ENCODE results near the gene TMED8.
"Not testable (repeated sequence)": the region's sequence is repeated elsewhere in the genome, so short reads cannot be mapped to it uniquely, and the experiment has no call there.

The TMED8 gene

GRCh38 chr14:77337880-77338279, 39.0 kb downstream of the TMED8 start:
- TF ChIP-seq CTCF (IDR thresholded peaks at IDR 0.05; ENCODE audit: poor library complexity, severe bottlenecking), result no peak
- Histone ChIP-seq H3K27ac (ENCODE audit: poor library complexity, severe bottlenecking) (no peak overlapping the region), H3K4me3 (ENCODE audit: severe bottlenecking) (no peak overlapping the region), H3K36me3 (ENCODE audit: low read depth) (peaks cover 16% of the 10 kb centered on the region), H3K27me3 (ENCODE audit: insufficient read depth, poor library complexity, severe bottlenecking) (no peaks in the 10 kb centered on the region), H3K9me3 (ENCODE audit: severe bottlenecking) (no peaks in the 10 kb centered on the region), H3K4me1 (ENCODE audit: insufficient read depth, poor library complexity, severe bottlenecking) (no peaks in the 10 kb centered on the region)
- no peak for DNase-seq (ENCODE audit: low spot score)
- no peak for ATAC-seq (ENCODE audit: low read depth)

- not testable (repeated sequence) for H3K9me3 ChIP-seq (ENCODE audit: severe bottlenecking); H3K27me3 ChIP-seq (ENCODE audit: insufficient read depth, poor library complexity, severe bottlenecking); DNase-seq (ENCODE audit: low spot score); H3K27ac ChIP-seq (ENCODE audit: poor library complexity, severe bottlenecking); ATAC-seq (ENCODE audit: low read depth); H3K4me3 ChIP-seq (ENCODE audit: severe bottlenecking); H3K4me1 ChIP-seq (ENCODE audit: insufficient read depth, poor library complexity, severe bottlenecking)
- peaks cover 16% of the 10 kb centered on the region for H3K36me3 ChIP-seq (ENCODE audit: low read depth)
Observed at GRCh38 chr14:77337255-77337654, 39.6 kb downstream of the TMED8 start.

- DNase-seq (ENCODE audit: low spot score) (no peak), ATAC-seq (ENCODE audit: low read depth) (no peak)
- Histone ChIP-seq H3K27ac (ENCODE audit: poor library complexity, severe bottlenecking) (no peak overlapping the region), H3K36me3 (ENCODE audit: low read depth) (peaks cover 16% of the 10 kb centered on the region), H3K4me1 (ENCODE audit: insufficient read depth, poor library complexity, severe bottlenecking) (no peaks in the 10 kb centered on the region), H3K27me3 (ENCODE audit: insufficient read depth, poor library complexity, severe bottlenecking) (no peaks in the 10 kb centered on the region), H3K4me3 (ENCODE audit: severe bottlenecking) (no peak overlapping the region), H3K9me3 (ENCODE audit: severe bottlenecking) (no peaks in the 10 kb centered on the region)
- no peak for TF ChIP-seq CTCF (IDR thresholded peaks at IDR 0.05; ENCODE audit: poor library complexity, severe bottlenecking)
Observed at GRCh38 chr14:77335576-77335975, 41.3 kb downstream of the TMED8 start.

- DNase-seq (ENCODE audit: low spot score) (no peak), ATAC-seq (ENCODE audit: low read depth) (no peak)
- Histone ChIP-seq H3K4me3 (ENCODE audit: severe bottlenecking) (no peak overlapping the region), H3K27me3 (ENCODE audit: insufficient read depth, poor library complexity, severe bottlenecking) (no peaks in the 10 kb centered on the region), H3K4me1 (ENCODE audit: insufficient read depth, poor library complexity, severe bottlenecking) (no peaks in the 10 kb centered on the region), H3K36me3 (ENCODE audit: low read depth) (no peaks in the 10 kb centered on the region), H3K9me3 (ENCODE audit: severe bottlenecking) (no peaks in the 10 kb centered on the region), H3K27ac (ENCODE audit: poor library complexity, severe bottlenecking) (no peak overlapping the region)
- no peak for TF ChIP-seq CTCF (IDR thresholded peaks at IDR 0.05; ENCODE audit: poor library complexity, severe bottlenecking)
Observed at GRCh38 chr14:77329872-77330271, 47.0 kb downstream of the TMED8 start.

- Histone ChIP-seq H3K4me3 (ENCODE audit: severe bottlenecking) (no peak overlapping the region), H3K27ac (ENCODE audit: poor library complexity, severe bottlenecking) (no peak overlapping the region), H3K9me3 (ENCODE audit: severe bottlenecking) (no peaks in the 10 kb centered on the region), H3K36me3 (ENCODE audit: low read depth) (no peaks in the 10 kb centered on the region), H3K27me3 (ENCODE audit: insufficient read depth, poor library complexity, severe bottlenecking) (no peaks in the 10 kb centered on the region), H3K4me1 (ENCODE audit: insufficient read depth, poor library complexity, severe bottlenecking) (peaks cover 2% of the 10 kb centered on the region)
- no peak for TF ChIP-seq CTCF (IDR thresholded peaks at IDR 0.05; ENCODE audit: poor library complexity, severe bottlenecking)
- DNase-seq (ENCODE audit: low spot score) (no peak), ATAC-seq (ENCODE audit: low read depth) (no peak; the same call in 2 of the 3 replicates)
Observed at GRCh38 chr14:77327111-77327510, 49.8 kb downstream of the TMED8 start.

Data from RWPE2 (cell line).